Measurements from ENCODE around the gene PTPRE. TPM values are rescaled to one million over a fixed set of nuclear protein-coding genes. Genes with fewer than 3 reads are reported as not detected.

PTPRE gene
- total RNA-seq, 1 donor from 2014 or later: 1.2 TPM

DNA sequence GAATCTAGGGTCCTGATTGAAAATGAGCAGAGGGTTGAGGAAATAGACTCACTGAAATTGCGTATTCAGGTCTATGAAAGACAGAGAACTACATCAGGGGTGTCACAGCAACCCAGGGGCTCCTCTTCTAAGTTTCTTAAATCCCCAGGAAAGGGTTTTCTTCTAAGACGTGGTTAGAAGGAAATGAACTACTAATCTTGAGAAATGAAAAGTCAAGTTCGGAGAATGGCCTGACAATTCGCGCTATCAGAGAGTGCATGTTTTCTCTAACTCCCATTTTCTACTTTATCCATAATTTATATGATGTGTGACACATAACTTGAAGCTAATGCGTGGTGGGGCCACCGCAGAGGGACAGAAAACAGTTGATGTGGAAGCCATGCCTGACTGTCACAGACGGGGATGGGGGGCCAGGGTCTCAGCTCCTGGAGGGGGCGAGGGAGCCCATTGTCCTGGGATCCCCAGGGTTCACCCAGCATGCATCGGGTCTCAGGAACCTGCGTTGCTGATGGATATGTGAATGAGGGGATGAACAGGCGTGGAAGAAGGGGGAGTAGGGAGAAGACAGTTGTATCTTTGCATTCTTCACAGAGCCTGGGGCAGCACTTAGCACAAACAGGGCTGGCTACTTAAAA is 86.3 kb downstream of the PTPRE start:
- no peaks in the 10 kb centered on the region for H3K9me3 Mint-ChIP-seq (ENCODE audit: unreplicated experiment)
- H3K36me3 Mint-ChIP-seq (ENCODE audit: unreplicated experiment): no peaks in the 10 kb centered on the region
- DNase-seq (ENCODE audit: extremely low spot score, unreplicated experiment): no peak
- H3K27ac Mint-ChIP-seq (ENCODE audit: unreplicated experiment): no peak overlapping the region
- TF ChIP-seq, protein P1, sequence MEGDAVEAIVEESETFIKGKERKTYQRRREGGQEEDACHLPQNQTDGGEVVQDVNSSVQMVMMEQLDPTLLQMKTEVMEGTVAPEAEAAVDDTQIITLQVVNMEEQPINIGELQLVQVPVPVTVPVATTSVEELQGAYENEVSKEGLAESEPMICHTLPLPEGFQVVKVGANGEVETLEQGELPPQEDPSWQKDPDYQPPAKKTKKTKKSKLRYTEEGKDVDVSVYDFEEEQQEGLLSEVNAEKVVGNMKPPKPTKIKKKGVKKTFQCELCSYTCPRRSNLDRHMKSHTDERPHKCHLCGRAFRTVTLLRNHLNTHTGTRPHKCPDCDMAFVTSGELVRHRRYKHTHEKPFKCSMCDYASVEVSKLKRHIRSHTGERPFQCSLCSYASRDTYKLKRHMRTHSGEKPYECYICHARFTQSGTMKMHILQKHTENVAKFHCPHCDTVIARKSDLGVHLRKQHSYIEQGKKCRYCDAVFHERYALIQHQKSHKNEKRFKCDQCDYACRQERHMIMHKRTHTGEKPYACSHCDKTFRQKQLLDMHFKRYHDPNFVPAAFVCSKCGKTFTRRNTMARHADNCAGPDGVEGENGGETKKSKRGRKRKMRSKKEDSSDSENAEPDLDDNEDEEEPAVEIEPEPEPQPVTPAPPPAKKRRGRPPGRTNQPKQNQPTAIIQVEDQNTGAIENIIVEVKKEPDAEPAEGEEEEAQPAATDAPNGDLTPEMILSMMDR (IDR thresholded peaks at IDR 0.05): no peak
- H3K4me1 Mint-ChIP-seq (ENCODE audit: unreplicated experiment): peaks cover 37% of the 10 kb centered on the region
- H3K4me3 Mint-ChIP-seq (ENCODE audit: unreplicated experiment): no peak overlapping the region
- H3K27me3 Mint-ChIP-seq (ENCODE audit: unreplicated experiment): peaks cover 7% of the 10 kb centered on the region

DNA sequence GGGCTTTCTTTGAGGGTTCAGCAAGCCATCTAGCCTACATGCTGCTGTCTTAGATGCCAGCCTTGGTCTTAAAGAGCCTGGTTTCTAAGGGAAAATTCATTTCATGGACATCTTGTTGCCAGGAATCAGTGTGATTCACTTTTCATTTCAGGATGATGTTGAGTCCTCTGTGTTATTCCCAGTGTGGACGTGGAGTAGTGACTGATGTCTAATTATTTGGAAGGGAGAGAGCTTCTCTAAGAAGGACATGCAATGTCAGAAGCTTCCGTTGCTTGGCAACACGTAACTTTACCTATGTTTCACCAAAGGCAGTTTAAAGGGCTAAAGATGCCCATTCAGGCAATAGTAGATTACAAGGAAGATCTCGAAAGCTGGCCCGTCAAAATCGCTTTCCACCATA is 89.0 kb downstream of the PTPRE start:
- no peak for DNase-seq (ENCODE audit: extremely low spot score, unreplicated experiment)
- no peak overlapping the region for H3K27ac Mint-ChIP-seq (ENCODE audit: unreplicated experiment)
- H3K4me1 Mint-ChIP-seq (ENCODE audit: unreplicated experiment): peaks cover 22% of the 10 kb centered on the region
- TF ChIP-seq, protein P1 (IDR thresholded peaks at IDR 0.05): no peak
- no peak overlapping the region for H3K4me3 Mint-ChIP-seq (ENCODE audit: unreplicated experiment)
- no peaks in the 10 kb centered on the region for H3K36me3 Mint-ChIP-seq (ENCODE audit: unreplicated experiment)
- no peaks in the 10 kb centered on the region for H3K9me3 Mint-ChIP-seq (ENCODE audit: unreplicated experiment)
- peaks cover 18% of the 10 kb centered on the region for H3K27me3 Mint-ChIP-seq (ENCODE audit: unreplicated experiment)

DNA sequence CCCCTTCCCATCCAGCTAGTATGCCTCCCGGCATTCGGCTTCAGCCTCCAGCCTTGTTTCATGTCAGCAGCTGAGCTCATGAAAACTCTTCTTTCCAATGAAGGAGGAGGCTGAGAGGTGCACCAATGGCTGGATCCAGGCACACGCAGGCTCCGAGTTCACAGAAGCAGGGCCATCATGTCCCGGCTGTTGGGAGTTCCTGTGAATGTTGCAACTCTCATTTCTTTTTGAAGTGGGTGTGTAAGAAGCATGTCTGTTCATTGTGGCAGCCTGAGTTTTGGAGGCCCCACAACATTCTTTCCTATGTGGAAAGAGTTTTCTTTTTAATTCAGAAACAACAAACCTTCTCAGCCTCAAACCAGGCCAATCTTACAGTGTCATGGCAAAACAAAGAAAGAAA is 89.7 kb downstream of the PTPRE start:
- Mint-ChIP-seq H3K4me3 (ENCODE audit: unreplicated experiment) (no peak overlapping the region), H3K27me3 (ENCODE audit: unreplicated experiment) (peaks cover 18% of the 10 kb centered on the region), H3K36me3 (ENCODE audit: unreplicated experiment) (no peaks in the 10 kb centered on the region), H3K9me3 (ENCODE audit: unreplicated experiment) (no peaks in the 10 kb centered on the region), H3K4me1 (ENCODE audit: unreplicated experiment) (peaks cover 16% of the 10 kb centered on the region), H3K27ac (ENCODE audit: unreplicated experiment) (no peak overlapping the region)
- TF ChIP-seq, protein P1 (IDR thresholded peaks at IDR 0.05): no peak
- DNase-seq (ENCODE audit: extremely low spot score, unreplicated experiment): no peak

DNA sequence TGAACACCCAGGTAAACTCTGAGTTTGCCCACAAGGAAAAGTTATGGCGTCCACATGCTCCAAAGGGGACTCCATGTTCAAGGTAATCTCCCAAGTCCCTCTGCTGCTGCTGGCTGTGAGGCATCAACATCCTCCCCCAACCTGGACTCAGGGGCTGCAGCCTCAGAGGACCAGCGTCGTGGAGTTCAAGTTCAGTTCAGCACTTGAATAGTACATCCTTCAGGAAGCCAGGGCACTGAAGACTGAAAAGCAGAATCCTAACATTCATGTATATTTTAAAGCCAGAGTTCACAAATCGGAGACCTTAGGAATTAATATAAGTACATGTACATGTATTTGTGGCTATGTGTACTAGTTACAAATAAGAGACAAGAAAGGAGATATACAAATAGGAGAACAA is 90.4 kb downstream of the PTPRE start:
- H3K27me3 Mint-ChIP-seq (ENCODE audit: unreplicated experiment): peaks cover 18% of the 10 kb centered on the region

DNA sequence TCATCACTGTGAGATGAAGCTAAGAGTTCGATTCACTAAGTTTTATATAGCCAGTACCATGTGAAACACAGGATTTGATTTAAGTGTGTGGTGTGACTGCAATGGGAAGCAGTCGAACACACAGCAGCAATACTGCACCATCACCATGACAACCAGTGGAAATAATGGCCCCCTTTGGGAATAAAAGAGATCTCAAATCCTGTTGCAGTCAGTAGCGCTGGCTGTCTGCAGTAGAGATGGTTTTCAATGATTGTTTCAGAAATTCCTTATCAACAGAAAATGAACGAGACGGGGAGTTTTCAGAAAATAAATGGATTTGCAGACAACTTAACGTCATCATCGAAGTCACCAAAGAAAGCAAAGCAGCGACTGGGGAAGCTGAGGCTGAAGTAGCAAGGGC is 91.0 kb downstream of the PTPRE start:
- DNase-seq (ENCODE audit: extremely low spot score, unreplicated experiment): no peak
- Mint-ChIP-seq H3K27ac (ENCODE audit: unreplicated experiment) (no peak overlapping the region), H3K4me1 (ENCODE audit: unreplicated experiment) (peaks cover 9% of the 10 kb centered on the region), H3K36me3 (ENCODE audit: unreplicated experiment) (no peaks in the 10 kb centered on the region), H3K4me3 (ENCODE audit: unreplicated experiment) (no peak overlapping the region), H3K9me3 (ENCODE audit: unreplicated experiment) (no peaks in the 10 kb centered on the region), H3K27me3 (ENCODE audit: unreplicated experiment) (peaks cover 18% of the 10 kb centered on the region)
- TF ChIP-seq, protein P1 (IDR thresholded peaks at IDR 0.05): no peak

More for the DNA sequence above, 90.4 kb downstream of the PTPRE start:
- H3K4me1 Mint-ChIP-seq (ENCODE audit: unreplicated experiment): peaks cover 10% of the 10 kb centered on the region
- no peaks in the 10 kb centered on the region for H3K9me3 Mint-ChIP-seq (ENCODE audit: unreplicated experiment)
- TF ChIP-seq, protein P1 (IDR thresholded peaks at IDR 0.05): no peak
- no peak for DNase-seq (ENCODE audit: extremely low spot score, unreplicated experiment)
- no peaks in the 10 kb centered on the region for H3K36me3 Mint-ChIP-seq (ENCODE audit: unreplicated experiment)
- no peak overlapping the region for H3K27ac Mint-ChIP-seq (ENCODE audit: unreplicated experiment)
- H3K4me3 Mint-ChIP-seq (ENCODE audit: unreplicated experiment): no peak overlapping the region

Measured in osteocyte (in vitro differentiated cells).